Stimulated activated CD8-positive, alpha-beta memory T cell treated with anti-CD3 and anti-CD28 coated beads, Interleukin-12 subunit alpha, Interleukin-12 subunit beta, amount 100 ng/mL, for 4 hours (primary cell): ENCODE data around the gene RNF38.
"Not testable (repeated sequence)": the region's sequence is repeated elsewhere in the genome, so short reads cannot be mapped to it uniquely, and the experiment has no call there.

ENCODE experiments used
- DNase-seq: peaks from one replicate; pipeline ENCODE4 v3.0.0-alpha.2; 2020; ENCODE audit warnings: low read depth

The RNF38 gene

DNA sequence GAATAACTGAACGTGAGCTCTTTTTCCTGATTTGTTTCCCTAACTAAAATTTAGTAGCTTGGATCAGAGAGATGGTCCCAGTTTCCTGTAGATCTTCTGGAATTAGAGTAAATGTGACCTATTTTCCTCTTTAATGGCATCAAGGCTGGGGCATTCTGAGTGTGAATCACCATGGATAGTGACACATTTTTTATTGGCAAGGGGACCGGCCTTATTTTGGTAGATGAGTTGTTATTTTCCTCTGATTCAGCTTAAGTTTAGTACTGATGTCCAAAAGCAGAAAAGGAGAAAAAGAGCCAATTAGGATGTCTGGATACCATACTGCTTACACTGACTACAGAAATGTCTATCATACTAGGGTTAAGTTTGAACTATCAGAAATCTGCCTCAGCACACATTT, 68.1 kb downstream of the RNF38 start:
- DNase-seq, result no peak

DNA sequence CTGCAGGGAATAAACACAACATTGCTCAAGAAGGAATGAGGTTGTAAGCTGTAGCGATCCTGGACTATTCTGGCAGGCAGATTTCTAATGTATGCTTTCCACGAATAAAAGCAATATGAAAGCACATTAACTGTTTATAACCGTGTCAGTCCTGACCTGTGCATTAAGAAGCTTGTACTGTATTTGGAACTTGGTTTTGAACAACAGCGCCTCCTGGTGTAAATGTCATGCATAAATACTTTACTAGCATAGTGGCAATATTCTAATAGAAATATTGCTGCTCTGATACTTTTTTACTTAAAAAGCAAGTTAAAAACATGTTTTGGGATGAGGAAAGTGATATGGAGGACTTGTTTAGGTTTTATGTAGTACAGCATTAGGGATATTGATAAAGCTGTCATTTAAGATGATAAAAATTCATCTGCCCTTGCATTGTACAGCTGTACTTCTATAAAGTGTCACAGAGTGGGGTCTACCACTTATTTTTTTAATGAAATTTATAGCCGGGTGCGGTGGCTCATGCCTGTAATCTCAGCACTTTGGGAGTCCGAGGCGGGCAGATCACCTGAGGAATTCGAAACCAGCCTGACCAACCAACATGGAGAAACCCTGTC, 71.2 kb downstream of the RNF38 start:
- DNase-seq, result no peak

DNA sequence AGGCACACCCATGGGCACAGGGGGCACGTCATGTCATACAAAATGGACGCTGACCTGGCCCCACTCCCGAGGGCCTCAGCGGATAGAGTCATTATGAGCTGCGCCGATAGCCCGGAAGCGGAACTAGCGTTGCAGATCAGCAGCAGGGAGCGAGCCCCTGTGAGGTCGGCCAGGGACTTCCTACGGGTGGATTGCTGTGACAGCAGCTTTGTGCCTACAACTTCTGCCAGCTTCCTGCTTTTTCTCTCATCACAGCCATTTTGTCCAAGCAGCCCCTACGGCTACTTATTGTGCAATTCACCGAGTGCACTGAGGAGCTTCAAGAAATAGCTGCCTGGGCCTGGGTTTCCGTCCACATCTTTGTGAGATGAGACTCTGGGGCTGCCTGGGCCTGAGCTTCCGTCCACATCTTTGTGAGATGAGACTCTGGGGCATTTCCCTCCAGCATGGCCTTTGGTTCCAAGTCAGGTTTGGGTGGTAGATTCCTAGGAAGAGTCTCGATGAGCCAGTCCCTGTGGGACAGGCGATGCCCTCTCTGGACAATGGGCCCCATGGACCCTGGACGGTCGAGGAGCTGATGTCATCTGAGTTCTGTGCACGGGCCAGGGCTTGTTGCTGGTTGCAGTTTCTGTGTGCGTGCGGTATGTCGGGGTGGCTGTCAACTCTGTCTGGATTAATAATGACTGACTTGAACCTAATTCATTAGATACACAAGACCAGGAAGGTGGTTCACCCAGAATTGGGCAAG, 74.8 kb downstream of the RNF38 start:
- no peak for DNase-seq

DNA sequence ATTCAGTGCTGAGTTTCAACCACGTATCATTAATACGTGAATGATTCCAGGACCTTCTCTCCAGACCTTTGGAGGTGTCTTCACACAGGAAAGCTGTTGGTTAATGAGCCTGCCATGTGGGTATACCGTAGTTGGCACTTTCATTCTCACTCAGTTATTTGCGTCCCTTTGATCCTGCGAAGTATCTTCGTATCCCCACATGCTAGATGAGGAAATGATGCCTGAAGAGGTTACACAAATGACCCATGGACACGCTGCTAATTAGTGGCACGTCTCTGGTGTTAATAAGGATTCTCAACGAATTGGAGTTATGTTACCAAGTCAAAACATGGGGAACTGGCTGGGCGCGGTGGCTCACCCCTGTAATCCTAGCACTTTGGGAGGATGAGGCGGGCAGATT, 76.1 kb downstream of the RNF38 start:
- DNase-seq, result no peak

DNA sequence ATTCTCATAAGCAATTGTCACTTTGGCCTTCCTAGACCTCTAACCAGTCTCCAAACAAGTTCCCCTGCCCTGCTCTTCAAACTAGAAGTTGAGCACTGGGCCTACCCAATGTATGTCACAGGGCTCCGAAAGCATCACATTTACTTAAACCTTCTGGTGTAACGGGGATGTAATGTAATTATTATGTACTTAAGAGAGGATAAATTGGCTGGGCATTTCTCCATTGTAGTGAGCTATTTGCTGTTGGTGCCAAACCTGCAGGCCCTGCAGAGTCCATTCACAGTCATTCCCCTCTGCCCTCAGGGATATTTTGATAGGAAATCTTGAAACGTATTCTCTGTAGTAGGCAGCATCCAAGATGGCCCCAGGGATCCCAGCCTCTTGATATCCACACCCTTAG, 77.6 kb downstream of the RNF38 start:
- no peak for DNase-seq

DNA sequence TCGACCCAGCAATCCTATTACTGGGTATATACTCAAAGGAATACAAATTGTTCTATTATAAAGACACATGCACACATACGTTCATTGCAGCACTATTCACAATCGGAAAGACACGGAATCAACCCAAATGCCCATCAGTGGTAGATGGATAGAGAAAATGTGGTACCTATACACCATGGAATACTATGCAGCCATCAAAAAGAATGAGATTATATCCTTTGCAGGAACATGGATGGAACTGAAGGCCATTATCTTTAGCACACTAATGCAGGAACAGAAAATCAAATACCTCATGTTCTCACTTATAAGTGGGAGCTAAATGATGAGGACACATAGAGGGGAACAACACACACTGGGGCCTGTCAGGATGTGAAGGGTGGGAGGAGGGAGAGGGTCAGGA, 78.2 kb downstream of the RNF38 start:
- not testable (repeated sequence) for DNase-seq

DNA sequence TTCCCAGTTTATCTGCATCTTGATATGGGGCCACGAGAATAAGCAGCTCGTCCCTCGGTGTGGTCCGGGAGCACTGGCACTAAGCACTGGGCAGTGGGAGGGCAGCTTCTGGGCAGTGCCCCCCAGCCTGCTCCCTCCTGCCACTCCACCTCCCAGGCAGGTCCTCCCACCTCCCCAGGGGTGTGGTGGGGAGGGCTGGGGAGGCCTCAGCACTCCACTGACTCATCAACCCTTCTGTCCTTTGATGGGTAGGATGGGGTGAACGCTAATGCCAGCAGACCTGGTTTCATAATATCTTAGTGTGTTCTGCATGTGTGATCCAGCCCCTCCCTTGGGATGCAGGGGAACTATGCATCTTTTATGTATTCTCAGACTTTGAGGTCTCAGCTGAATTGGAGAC, 79.6 kb downstream of the RNF38 start:
- DNase-seq, result no peak

DNA sequence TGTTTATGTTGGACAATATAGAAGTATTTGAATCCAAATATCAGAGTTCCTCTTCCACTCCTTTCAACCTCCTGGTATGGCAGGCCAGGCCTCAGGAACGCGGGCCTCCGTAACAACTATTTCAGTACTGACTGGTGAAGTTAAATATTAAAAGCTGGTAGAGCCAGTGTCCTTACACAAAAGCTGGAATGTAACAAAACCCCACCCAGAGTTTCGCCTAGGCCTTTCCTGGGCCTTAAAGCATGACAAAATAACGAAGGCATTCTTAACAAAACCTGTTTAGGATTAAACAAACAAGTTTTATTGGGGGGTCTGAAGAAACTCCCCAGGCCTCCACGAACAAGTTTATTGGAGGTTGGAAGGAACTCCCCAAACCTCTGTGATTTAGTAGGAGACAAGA, 80.3 kb downstream of the RNF38 start:
- no peak for DNase-seq

DNA sequence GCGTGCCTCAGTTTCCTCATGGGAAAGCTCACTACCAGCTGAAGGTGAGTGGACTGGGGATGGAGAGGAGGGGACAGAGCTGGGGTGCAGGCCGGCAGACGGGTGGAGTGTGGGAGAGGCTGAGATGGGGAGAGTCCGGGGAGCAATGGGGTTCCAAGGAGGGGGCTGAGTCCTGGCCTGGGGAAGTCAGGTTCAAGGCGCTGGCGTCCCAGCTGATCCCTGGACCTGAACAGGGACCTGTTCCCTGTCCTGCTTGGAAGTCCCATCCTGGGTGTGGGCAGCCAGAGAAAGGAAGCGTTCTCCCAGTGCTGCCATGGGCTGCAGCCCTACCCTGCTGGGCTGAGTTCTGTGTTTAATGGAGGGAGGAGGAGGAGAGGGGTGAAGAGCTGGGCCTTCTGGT, 80.9 kb downstream of the RNF38 start:
- no peak for DNase-seq

DNA sequence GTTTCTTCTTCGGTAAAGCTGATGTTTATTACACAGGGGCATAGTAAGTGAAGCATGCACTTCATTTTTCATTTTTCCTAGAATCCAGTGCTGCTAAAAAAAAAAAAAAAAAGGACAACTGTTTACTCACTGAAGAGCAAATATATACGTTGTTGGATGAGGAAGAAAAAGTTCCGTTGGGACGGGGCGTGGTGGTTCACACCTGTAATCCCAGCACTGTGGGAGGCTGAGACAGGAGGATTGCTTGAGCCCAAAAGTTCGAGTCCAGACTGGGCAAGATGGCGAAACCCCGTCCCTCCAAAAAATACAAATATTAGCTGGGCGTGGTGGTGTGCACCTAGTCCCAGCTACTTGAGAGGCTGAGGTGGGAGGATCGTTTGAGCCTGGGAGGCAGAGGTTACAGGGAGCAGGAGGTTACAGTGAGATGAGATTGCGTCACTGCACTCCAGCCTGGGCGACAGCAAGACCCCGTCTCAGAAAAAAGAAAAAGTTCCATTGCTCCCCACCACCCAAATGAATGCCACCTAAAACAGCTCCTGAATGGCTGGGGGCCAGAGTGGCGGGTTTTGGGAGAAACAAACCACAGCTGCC, 81.8 kb downstream of the RNF38 start:
- DNase-seq, result no peak

DNA sequence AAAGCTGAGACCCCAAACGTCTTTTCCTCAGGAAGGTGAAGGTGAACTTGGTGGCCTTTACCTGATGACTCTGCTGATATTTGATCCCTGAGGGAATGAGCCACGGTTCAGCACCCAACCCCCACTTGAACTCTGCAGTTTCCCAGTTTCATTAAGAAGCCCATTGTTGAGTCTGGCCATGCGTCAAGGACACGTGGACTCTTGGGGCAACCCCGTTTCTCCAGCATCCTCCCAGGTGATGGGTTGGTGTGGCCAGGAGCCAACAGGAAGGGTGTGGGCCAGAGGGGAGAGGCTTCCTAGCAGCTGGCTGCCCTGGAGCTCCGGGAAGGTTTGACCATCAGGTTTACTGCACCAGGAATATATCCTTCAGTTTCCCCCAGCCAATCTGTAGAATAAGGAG, 82.3 kb downstream of the RNF38 start:
- no peak for DNase-seq

DNA sequence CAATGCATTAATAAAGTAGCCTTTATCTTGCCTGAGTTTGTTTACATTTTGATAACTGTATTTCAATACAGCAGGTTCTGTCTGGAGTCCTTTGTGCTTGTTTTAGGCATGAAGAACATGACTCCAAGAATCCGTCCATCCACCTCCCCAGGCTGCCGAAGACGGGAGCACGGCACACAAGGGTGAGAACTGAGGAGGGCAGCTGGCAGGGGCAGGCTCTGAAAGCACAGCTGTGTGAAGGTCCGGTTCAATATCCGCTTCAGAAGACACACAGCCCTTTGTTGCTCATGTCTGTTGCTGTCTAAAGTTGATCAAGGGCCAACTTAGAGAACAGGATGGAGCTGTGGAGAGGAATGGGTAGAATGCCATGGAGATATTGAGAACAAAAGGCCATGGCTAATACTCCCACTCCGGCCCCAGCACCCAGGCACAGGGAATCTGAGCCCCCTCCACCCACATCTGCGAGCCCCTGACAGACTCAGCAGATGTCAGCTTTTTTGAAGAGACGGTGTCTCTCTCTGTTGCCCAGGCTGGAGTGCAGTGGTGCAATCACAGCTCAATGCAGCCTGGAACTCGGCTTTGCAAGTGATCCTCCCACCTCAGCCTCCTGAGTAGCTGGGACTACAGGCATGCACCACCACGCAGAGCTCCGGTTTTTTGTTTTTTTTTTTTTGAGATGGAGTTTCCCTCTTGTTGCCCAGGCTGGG, 83.3 kb downstream of the RNF38 start:
- DNase-seq, result no peak

DNA sequence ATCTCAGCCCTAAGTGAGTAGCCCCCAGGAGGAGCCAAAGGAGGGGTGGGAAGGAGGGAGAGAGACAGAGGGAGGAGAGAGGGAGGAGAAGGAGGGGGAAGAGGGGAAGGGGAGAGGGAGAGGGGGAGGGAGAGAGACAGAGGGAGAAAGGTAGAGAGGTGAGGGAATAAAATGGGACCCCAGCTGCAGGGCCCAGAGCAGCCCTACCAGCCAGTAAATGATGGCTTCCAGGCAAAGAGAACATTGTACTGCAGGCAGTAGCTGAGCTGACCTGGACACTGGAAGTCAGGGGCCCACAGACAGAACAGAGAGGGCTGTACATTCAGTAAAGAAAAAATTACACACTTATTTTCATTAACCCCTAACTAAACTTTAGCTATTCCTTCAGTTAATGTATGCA, 84.0 kb downstream of the RNF38 start:
- DNase-seq, result no peak

DNA sequence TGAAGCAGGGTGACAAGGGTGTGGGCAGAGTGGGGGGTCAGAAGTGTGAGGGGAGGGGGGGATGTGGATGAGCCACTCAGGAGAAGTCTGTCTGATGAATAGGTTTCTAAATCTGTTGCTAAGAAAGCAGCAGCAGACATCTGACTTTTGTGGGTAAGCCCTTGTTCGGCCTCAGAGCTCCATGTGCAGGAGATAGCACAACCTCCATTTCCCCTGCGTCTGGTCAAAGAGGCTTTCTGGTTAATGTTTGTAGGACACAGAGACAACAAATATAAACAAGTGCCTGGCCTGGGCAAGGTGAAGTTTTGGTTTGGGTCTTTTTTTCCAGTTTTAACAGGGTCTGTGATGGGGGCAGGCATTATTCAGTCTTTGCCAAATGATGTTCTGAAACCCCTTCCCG, 84.8 kb downstream of the RNF38 start:
- DNase-seq, result no peak

DNA sequence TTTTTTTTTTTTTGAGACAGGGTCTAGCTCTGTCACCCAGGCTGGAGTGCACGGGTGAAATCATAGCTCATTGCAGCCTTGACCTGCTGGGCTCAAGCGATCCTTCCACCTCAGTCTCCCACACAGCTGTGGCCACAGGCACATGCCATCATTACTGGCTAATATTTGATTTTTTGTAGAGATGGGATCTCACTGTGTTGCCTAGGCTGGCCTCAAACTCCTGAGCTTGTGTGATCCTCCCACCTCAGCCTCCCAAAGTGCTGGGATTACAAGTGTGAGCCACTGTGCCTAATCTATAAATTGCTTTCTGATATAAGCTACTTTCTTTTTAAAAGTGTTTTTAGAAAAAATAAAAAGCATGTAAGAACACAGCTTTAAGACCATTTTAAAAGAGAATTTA, 85.3 kb downstream of the RNF38 start:
- DNase-seq, result no peak

DNA sequence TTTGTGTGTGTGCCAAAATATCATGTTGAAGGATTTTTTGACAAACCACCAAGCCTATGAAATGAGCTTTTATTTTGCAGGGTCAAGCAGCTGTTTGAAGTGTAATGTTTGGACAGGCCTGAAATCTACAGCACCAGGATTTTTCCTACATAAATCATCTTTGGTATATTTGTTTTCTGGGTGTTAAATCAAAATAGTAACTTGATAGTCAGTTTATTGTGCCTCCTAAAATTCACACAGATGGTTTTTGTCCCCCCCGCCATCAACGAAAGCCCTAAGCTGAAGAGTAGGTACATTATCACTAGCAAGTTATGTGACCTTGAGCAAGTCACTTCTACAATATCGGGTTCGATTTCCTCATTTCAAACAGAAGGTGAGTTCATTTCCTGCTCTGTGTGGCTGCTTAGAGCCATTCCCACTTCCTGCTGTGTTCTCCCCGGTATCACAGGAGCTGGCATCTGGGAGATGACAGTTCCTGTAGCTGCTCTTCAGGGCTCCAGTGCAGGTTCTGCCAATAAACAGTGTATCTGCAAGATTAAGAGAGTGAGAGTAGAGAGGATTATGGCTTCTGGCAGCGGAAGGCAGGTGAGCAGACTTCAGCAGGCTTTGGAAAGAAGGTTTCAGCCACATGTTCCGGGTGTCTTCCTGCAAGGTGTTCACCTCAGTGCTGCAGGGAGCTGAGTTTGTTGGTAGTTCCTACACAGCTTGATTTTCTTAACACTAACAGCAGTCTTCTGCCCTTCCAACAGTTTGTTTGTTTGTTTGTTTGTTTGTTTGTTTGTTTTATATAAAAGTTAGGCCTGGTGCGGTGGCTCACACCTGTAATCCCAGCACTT, 93.4 kb downstream of the RNF38 start:
- no peak for DNase-seq

DNA sequence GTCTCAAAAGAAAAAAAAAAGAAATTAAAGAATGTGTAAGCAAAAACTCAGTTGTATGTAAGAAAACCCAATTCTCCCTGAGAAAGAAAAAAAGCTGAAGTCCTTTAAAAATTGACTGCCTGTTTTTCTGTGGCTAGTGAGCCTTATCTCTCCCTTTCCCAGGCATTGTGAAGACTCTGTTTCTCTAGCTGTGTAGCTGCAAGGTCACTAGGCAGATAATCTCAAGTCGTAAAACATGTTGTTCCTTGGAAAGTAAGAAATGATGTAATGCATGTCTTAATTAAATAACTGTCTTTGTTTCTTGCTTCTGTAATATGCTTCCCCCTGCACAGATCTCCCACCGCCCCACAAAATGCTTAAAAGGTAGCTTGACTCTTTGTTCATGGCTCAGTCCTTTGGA, 95.7 kb downstream of the RNF38 start:
- not testable (repeated sequence) for DNase-seq

DNA sequence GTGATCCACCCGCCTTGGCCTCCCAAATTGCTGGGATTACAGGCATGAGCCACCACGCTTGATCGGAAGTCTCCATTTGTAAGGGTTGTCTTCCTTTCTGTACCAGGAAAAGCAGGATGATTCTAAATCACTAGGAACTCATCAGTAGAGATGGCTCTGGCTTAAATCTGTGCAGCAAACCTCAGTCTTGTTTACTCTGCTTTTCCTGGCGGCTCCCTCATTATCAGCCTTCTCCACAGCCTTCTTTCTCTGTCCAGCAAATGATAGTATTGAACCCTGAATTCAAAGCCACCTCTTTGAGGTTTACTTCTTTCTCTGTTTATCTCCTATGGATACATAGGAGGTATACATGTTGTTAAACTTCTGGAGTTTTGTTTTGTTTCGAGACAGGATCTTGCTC, 98.8 kb downstream of the RNF38 start:
- DNase-seq, result no peak

DNA sequence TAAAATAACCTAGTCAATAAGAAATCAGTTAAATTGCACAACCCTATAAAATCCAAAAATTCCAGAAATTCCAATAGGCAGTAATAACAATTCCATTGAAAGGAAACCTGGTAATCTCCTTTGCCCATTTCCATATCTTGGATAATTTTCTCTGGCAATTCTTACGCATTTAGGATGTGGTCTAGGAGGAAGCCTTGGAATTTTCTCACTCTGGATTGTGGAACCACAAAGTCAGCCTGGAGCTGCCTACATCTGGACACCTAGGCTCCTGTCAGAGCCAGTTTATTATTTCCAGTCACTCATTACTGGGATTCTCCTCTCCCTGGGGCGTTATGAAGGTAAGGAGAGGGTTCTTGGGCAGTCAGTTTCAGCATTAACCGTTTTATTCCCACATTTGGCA, 101.5 kb downstream of the RNF38 start:
- no peak for DNase-seq

DNA sequence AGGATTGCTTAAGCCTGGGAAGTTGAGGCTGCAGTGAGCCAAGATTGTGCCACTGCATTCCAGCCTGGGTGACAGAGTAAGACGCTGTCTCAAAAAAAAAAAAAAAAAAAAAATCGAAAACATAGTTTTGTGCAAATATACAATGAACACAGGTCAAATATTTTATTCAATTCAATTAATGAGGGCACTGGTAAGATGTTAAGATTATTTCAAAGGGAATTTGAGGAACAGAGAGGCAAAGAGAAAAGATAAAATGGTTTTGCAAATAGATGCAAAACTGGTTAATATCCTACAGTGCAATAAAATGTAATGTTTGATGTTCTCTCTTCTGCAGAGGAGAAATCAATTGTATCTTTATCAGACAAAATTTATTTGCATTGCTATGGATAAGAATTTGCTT, 102.3 kb downstream of the RNF38 start:
- DNase-seq, result no peak

DNA sequence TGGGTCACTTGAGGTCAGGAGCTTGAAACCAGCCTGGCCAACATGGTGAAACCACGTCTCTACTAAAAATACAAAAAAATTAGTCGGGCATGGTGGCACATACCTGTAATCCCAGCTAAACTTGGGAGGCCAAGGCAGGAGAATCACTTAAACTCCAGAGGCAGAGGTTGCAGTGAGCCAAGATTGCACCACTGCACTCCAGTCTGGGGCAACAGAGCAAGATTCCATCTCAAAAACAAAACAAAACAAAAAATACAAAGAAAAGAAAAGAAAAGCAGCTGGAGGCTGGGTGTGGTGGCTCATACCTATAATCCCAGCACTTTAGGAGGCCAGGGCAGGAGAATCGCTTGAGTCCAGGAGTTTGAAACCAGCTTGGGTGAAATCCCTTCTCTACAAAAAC, 105.1 kb downstream of the RNF38 start:
- not testable (repeated sequence) for DNase-seq

DNA sequence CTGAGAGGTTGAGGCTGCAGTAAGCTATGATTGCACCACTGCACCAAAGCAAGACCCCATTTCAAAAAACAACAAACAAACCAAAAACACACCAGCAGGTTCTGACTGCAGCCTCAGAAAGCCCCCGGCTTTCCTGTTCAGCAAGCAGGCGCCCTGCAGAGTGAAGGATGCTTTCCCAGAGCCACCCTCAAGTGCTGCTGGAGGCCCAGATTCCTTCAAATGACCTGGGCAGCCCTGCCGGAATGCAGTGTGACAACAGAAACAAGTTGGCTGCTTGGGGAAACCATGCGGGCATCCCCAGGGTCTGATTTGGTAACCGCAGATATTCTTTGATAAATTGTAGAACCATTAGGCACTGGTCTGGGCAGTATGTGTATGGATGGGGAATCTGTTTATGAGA, 106.2 kb downstream of the RNF38 start:
- no peak for DNase-seq
